ENCODE results near the gene DICER1.

DNA sequence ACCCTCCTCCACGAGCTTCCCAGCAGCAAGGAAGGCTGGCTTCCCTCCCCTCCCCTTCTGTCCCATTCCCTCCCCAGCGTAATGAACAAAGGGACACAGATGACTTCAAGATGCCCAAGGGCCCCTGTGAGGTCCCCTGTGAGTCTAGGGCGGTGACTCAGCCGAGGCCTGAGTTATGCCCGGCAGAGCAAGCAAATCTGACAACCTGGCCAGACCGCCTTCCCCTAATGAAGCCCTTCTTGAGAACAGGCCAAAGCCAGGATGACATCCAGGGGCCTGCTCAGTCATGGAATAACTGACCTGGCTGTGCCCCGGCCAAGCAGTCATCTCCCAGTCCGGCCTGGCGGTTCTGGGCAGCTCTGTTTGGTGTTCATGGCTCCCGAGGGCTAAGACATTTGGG is 89.2 kb downstream of the DICER1 start:
- TF ChIP-seq, protein P1, sequence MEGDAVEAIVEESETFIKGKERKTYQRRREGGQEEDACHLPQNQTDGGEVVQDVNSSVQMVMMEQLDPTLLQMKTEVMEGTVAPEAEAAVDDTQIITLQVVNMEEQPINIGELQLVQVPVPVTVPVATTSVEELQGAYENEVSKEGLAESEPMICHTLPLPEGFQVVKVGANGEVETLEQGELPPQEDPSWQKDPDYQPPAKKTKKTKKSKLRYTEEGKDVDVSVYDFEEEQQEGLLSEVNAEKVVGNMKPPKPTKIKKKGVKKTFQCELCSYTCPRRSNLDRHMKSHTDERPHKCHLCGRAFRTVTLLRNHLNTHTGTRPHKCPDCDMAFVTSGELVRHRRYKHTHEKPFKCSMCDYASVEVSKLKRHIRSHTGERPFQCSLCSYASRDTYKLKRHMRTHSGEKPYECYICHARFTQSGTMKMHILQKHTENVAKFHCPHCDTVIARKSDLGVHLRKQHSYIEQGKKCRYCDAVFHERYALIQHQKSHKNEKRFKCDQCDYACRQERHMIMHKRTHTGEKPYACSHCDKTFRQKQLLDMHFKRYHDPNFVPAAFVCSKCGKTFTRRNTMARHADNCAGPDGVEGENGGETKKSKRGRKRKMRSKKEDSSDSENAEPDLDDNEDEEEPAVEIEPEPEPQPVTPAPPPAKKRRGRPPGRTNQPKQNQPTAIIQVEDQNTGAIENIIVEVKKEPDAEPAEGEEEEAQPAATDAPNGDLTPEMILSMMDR (IDR thresholded peaks at IDR 0.05): no peak
- no peak for TF ChIP-seq POLR2A (IDR thresholded peaks at IDR 0.05)

Measured in adrenal gland (tissue), 5 donors.